Neural cell (in vitro differentiated cells): Measurements from ENCODE around the gene KRTAP5-9. TPM values are rescaled to one million over a fixed set of nuclear protein-coding genes. Genes with fewer than 3 reads are reported as not detected.

Experiments
- H2AFZ ChIP-seq: fragments of 200-600, 300-800 bp; sonication (generic), shearing (Covaris generic); 2 replicates; pipeline ENCODE4 v1.6.0; 2014; ENCODE audit warnings: low read depth, mild to moderate bottlenecking, antibody characterized with exemption, low read length, moderate library complexity
- H3F3A ChIP-seq: fragments of 200-600 bp; shearing (Covaris generic); 2 replicates; pipeline ENCODE4 v1.6.1; 2016; ENCODE audit warnings: mild to moderate bottlenecking, moderate library complexity, mixed read lengths, antibody characterized with exemption, low read length; ENCODE audit not compliant: insufficient read depth, poor library complexity, severe bottlenecking
- H3K27ac ChIP-seq: fragments of 200-600, 300-800 bp; sonication (generic), shearing (Covaris generic); 2 replicates; pipeline ENCODE4 v1.5.1; 2014; ENCODE audit warnings: mild to moderate bottlenecking, low read length, moderate library complexity
- H3K27me3 ChIP-seq: fragments of 300-800, 200-600 bp; sonication (generic), shearing (Covaris generic); 2 replicates; pipeline ENCODE4 v1.6.0; 2014; ENCODE audit warnings: mild to moderate bottlenecking, low read depth, low read length, moderate library complexity; ENCODE audit not compliant: insufficient read depth
- H3K36me3 ChIP-seq: fragments of 300-800, 200-600 bp; sonication (generic), shearing (Covaris generic); 2 replicates; pipeline ENCODE4 v1.5.1; 2014; ENCODE audit warnings: mild to moderate bottlenecking, antibody characterized with exemption, low read length, moderate library complexity; ENCODE audit not compliant: insufficient read depth
- H3K4me2 ChIP-seq: fragments of 300-800, 200-600 bp; sonication (generic), shearing (Covaris generic); 2 replicates; pipeline ENCODE4 v1.6.0; 2014; ENCODE audit warnings: mild to moderate bottlenecking, low read length
- H3K4me3 ChIP-seq: fragments of 300-800, 200-600 bp; sonication (generic), shearing (Covaris generic); 2 replicates; pipeline ENCODE4 v1.5.1; 2014; ENCODE audit warnings: mild to moderate bottlenecking, low read length, moderate library complexity
- H3K79me2 ChIP-seq: fragments of 200-600 bp; shearing (Covaris generic); replicated peaks from 2 replicates; pipeline ENCODE4 v1.6.0; 2014; ENCODE audit warnings: mild to moderate bottlenecking, low read length, moderate library complexity; ENCODE audit not compliant: insufficient read depth
- H3K9ac ChIP-seq: fragments of 300-800, 200-600 bp; sonication (generic), shearing (Covaris generic); 2 replicates; pipeline ENCODE4 v1.6.1; 2016; ENCODE audit warnings: mild to moderate bottlenecking, low read length, mixed read lengths
- H3K9me2 ChIP-seq: fragments of 200-600 bp; shearing (Covaris generic); 2 replicates; pipeline ENCODE4 v1.6.1; 2016; ENCODE audit warnings: mild to moderate bottlenecking, low read length, mixed read lengths; ENCODE audit not compliant: insufficient read depth
- H3K9me3 ChIP-seq: fragments of 200-600, 300-800 bp; sonication (generic), shearing (Covaris generic); 2 replicates; pipeline ENCODE4 v1.6.1; 2016; ENCODE audit warnings: mild to moderate bottlenecking, mixed run types, low read length, moderate library complexity, mixed read lengths
- H4K20me1 ChIP-seq: fragments of 200-600 bp; shearing (Covaris generic); 2 replicates; pipeline ENCODE4 v1.6.1; 2016; ENCODE audit warnings: mild to moderate bottlenecking, mixed run types; ENCODE audit not compliant: insufficient read depth
- EP300 ChIP-seq: fragments of 450-650 bp; conservative IDR thresholded peaks from 2 replicates; pipeline ENCODE4 v1.6.1; 2014; ENCODE audit warnings: antibody characterized with exemption, mild to moderate bottlenecking, moderate library complexity; ENCODE audit not compliant: poor library complexity, severe bottlenecking
- EZH2 ChIP-seq: fragments of 200-600, 300-800 bp; shearing (Covaris generic), sonication (generic); IDR thresholded peaks from 2 replicates; pipeline ENCODE4 v1.6.1; 2014; ENCODE audit warnings: antibody characterized with exemption, low read length, borderline replicate concordance, mild to moderate bottlenecking; ENCODE audit not compliant: insufficient read depth, poor library complexity, severe bottlenecking
- MXI1 ChIP-seq: fragments of 450-650 bp; conservative IDR thresholded peaks from 2 replicates; pipeline ENCODE4 v1.6.1; 2014; ENCODE audit warnings: antibody characterized with exemption, mild to moderate bottlenecking; ENCODE audit not compliant: poor library complexity, severe bottlenecking
- POLR2AphosphoS5 ChIP-seq: IDR thresholded peaks from 2 replicates; pipeline ENCODE4 v1.6.1; 2012
- RAD21 ChIP-seq: fragments of 450-650 bp; conservative IDR thresholded peaks from 2 replicates; pipeline ENCODE4 v1.6.1; 2014; ENCODE audit warnings: antibody characterized with exemption, mild to moderate bottlenecking, moderate library complexity
- REST ChIP-seq: IDR thresholded peaks from 2 replicates; pipeline ENCODE4 v1.6.1; 2012; ENCODE audit warnings: borderline replicate concordance
- SMC3 ChIP-seq: fragments of 450-650 bp; conservative IDR thresholded peaks from 2 replicates; pipeline ENCODE4 v1.6.1; 2014; ENCODE audit warnings: antibody characterized with exemption, mild to moderate bottlenecking, moderate library complexity; ENCODE audit not compliant: poor library complexity
- TAF1 ChIP-seq: IDR thresholded peaks from 2 replicates; pipeline ENCODE4 v1.6.1; 2012; ENCODE audit warnings: low read depth
- polyA plus RNA-seq: library from polyadenylated mRNA; depleted of rRNA; stranded (reverse); fragments of >200 nt; gene quantifications from 2 replicates; pipeline ENCODE4 v1.2.3, GENCODE V29; 2014
- TF ChIP-seq, protein P1 (sequence below): fragments of 450-650 bp; IDR thresholded peaks from 2 replicates; pipeline ENCODE4 v1.5.1; 2014; ENCODE audit warnings: antibody characterized with exemption, mild to moderate bottlenecking, moderate library complexity; ENCODE audit not compliant: poor library complexity, severe bottlenecking

Gene KRTAP5-9
- polyA plus RNA-seq, 1 donor from 2014 or later = not detected

DNA sequence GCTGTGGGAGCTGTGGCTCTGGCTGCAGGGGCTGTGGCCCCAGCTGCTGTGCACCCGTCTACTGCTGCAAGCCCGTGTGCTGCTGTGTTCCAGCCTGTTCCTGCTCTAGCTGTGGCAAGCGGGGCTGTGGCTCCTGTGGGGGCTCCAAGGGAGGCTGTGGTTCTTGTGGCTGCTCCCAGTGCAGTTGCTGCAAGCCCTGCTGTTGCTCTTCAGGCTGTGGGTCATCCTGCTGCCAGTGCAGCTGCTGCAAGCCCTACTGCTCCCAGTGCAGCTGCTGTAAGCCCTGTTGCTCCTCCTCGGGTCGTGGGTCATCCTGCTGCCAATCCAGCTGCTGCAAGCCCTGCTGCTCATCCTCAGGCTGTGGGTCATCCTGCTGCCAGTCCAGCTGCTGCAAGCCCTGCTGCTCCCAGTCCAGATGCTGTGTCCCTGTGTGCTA is 514 bp downstream of the KRTAP5-9 start:
- H3F3A ChIP-seq = no peaks in the 10 kb centered on the region
- no peaks in the 10 kb centered on the region for H3K27me3 ChIP-seq
- TF ChIP-seq SMC3 (no peak), MXI1 (no peak), RAD21 (no peak), REST (no peak), TAF1 (no peak), EP300 (no peak), POLR2AphosphoS5 (no peak), EZH2 (no peak)
- TF ChIP-seq, protein P1, sequence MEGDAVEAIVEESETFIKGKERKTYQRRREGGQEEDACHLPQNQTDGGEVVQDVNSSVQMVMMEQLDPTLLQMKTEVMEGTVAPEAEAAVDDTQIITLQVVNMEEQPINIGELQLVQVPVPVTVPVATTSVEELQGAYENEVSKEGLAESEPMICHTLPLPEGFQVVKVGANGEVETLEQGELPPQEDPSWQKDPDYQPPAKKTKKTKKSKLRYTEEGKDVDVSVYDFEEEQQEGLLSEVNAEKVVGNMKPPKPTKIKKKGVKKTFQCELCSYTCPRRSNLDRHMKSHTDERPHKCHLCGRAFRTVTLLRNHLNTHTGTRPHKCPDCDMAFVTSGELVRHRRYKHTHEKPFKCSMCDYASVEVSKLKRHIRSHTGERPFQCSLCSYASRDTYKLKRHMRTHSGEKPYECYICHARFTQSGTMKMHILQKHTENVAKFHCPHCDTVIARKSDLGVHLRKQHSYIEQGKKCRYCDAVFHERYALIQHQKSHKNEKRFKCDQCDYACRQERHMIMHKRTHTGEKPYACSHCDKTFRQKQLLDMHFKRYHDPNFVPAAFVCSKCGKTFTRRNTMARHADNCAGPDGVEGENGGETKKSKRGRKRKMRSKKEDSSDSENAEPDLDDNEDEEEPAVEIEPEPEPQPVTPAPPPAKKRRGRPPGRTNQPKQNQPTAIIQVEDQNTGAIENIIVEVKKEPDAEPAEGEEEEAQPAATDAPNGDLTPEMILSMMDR = no peak
- no peaks in the 10 kb centered on the region for H3K9me2 ChIP-seq
- no peak overlapping the region for H2AFZ ChIP-seq
- H4K20me1 ChIP-seq = no peaks in the 10 kb centered on the region
- H3K9me3 ChIP-seq = no peaks in the 10 kb centered on the region
- no peaks in the 10 kb centered on the region for H3K36me3 ChIP-seq
- H3K4me2 ChIP-seq = no peak overlapping the region
- H3K27ac ChIP-seq = no peak overlapping the region
- H3K4me3 ChIP-seq = no peak overlapping the region
- no peaks in the 10 kb centered on the region for H3K79me2 ChIP-seq
- no peak overlapping the region for H3K9ac ChIP-seq

DNA sequence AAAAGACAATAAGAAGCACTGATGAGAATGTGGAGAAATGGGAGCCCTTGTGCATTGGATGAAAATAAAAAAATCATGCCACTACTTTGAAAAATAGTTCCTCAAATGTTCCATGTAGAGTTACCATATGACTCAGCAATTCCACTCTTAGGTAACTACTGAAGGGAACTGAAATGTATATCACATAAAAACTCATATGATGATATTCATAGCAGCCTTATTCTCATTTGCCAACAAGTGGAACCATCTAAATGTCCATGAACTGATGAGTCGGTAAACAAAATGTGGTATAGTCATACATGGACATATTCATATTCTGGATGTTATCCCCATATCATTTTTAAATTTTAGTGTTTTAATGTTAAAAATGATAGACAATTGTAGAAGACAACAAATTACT is 3.5 kb downstream of the KRTAP5-9 start:
- H3F3A ChIP-seq = no peaks in the 10 kb centered on the region
- H4K20me1 ChIP-seq = no peaks in the 10 kb centered on the region
- H3K36me3 ChIP-seq = no peaks in the 10 kb centered on the region
- no peak overlapping the region for H3K9ac ChIP-seq
- no peaks in the 10 kb centered on the region for H3K9me3 ChIP-seq
- no peak overlapping the region for H2AFZ ChIP-seq
- H3K4me2 ChIP-seq = no peak overlapping the region
- no peaks in the 10 kb centered on the region for H3K79me2 ChIP-seq
- TF ChIP-seq POLR2AphosphoS5 = no peak
- TF ChIP-seq EZH2 = no peak
- TF ChIP-seq SMC3 = no peak
- no peaks in the 10 kb centered on the region for H3K9me2 ChIP-seq
- no peaks in the 10 kb centered on the region for H3K27me3 ChIP-seq
- H3K27ac ChIP-seq = no peak overlapping the region
- no peak overlapping the region for H3K4me3 ChIP-seq
